Fibroblast of skin of left biceps (primary cell): ENCODE data around the gene KCTD5.
"Not testable (repeated sequence)": the region's sequence is repeated elsewhere in the genome, so short reads cannot be mapped to it uniquely, and the experiment has no call there.

Source experiments
- DNase-seq, 2 experiments: peaks; one replicate each; pipeline ENCODE4 v3.0.0-alpha.2; 2013; ENCODE audit warnings: low read depth in 2 of 2

Gene KCTD5

GRCh38 chr16:2673066-2673999 lies 9.0 kb upstream of the KCTD5 start:
- peak; percentile 82 to 86 for DNase-seq

DNA sequence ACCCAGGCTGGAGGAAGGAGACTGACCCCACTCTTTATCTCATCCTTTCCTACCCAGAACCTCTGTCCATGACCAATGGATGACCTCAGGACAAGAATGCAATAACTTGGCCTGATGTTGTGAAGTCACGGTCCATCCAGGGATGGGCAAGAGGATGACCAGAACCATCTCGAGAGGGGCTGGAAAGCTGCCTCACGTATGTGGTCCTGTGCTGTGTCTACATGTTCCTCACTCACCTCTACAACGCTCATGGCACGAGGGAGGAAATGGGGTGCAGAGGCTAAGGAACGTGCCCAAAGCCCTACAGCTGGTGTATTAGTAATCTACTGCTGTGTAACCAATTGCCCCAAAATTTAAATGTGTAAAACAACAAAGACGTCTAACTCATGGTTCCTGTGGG lies 7.3 kb upstream of the KCTD5 start:
- DNase-seq: no peak

DNA sequence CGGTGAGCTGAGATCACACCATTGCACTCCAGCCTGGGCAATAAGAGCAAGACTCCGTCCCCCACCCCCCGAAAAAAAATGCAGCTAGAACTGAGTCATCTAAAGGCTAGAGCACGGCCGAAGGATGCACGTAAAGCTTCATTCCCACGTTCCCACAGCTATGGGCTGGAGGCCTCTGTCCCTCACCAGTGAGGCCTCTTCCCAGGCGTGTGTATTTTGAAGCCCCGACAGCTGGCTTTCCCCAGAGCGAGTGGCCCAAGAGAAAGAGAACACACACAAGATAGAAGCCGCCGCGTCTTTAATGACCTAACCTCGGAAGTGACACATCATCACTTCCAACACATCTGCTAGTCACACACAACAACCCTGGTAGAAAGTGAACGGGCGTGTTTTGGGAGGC lies 6.6 kb upstream of the KCTD5 start:
- no peak for DNase-seq

DNA sequence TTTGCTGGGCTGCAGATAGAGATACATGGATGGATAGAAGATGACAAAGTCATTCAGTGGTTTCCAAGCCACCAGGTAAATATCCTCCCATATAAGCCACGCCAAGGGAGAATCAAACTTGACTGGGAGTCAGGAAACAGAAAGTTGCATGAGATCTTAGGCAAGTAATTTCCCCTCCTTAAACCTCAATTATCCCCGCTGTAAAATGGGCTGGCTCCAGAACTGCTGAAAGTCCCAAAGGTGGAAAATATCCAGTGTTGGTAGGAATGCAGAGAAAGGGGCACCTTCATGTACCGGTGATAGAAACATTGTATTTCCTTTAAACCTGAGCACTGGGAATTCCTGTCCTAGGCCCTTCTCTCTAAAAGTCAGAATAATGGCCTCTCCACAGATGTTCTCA lies 5.4 kb upstream of the KCTD5 start:
- not testable (repeated sequence) for DNase-seq

GRCh38 chr16:2678206-2678965 lies 3.9 kb upstream of the KCTD5 start:
- DNase-seq: not testable (repeated sequence)

GRCh38 chr16:2679902-2680301 lies 2.4 kb upstream of the KCTD5 start:
- DNase-seq: not testable (repeated sequence)

GRCh38 chr16:2680360-2680759 lies 2.0 kb upstream of the KCTD5 start:
- not testable (repeated sequence) for DNase-seq

DNA sequence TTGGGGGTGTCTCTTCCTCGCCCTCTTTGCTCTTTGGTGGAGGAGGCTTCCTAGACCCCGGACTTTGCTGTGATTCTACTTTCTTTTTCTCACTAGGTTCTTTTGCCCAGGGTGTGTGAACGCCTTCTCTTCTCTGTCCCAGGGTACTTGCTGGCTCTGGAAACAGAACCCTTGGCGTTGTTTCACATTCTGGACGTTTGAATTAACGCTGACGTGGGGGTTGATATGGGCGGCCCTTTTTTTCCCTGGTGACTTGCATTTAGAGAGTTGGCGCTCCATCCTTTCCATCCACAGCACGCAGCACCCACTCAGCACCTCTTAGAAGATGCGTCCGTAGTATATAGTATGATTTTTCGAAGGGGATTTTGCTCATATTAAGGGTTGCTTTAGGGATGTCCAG lies 718 bp downstream of the KCTD5 start:
- DNase-seq: not testable (repeated sequence)

GRCh38 chr16:2686075-2686474 lies 3.8 kb downstream of the KCTD5 start:
- not testable (repeated sequence) for DNase-seq

DNA sequence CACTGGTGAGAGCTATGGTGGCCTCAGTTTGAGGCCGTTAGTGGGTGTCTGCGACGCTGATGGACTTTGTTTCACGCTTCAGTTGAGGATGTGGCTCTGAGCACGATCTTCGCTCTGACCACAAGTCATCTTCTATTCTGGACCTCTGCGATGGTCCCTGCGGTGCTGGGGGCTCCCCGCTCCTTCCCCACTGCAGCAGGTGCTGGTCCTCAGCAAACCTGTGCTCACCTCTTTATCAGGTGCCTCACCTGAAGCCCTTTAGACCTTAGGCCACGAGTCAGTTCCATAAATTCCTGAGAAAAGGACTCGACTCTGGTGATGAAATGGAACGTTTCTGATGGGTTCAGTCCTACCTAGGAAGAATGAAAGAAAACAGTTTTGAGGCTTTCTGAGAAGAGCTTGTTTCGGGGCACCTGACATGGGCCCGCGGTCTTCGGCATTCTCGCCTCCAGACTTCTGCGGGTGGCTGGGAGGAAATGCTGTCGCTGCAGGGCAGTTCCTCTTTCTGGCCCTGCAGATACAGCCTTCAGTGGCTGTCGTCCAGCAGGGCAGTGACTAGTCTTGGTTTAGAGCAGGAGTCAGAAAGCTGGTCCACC lies 4.7 kb downstream of the KCTD5 start:
- no peak for DNase-seq

DNA sequence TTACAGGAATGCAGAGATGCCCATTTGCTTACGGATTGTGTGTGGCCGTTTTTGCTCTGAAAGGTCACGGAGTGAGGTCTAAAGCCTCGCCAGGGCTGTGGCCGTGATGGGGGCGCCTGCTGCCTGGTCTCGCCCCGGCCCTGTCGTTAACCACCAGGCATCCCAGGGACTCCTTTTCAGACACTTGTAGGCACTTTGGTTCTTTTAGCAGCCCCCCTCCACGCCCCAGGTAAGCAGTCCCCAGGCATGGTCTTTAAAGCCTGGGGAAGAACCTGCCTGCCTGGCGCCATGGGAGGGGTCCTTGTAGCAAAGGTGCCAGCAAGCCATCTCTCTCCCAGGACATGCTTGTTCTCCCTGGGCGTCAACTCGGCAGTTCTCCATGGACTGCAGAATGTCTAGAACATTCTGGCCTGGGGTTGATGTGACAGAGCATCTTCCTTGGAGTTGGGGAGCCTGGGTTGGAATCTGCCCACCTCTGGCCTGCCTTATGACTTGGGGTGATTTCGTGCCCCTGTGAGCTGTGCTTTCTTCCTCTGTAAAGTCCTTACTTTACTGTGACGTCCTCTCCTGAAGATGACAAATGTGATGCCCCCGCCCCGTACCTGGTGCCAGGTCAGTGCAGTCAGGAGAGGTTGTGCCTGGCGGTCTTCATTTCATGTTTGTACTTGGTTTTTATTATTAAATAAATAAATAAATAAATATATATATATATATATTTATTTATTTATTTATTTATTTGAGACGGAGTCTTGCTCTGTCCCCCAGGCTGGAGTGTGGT lies 5.4 kb downstream of the KCTD5 start:
- no peak for DNase-seq

GRCh38 chr16:2689422-2689821 lies 7.1 kb downstream of the KCTD5 start:
- DNase-seq: not testable (repeated sequence)

- DNase-seq: no peak
These were observed 7.9 kb downstream of the KCTD5 start for GRCh38 chr16:2689968-2690801.

GRCh38 chr16:2690852-2691251 lies 8.5 kb downstream of the KCTD5 start:
- no peak for DNase-seq

GRCh38 chr16:2691491-2692248 lies 9.3 kb downstream of the KCTD5 start:
- no peak for DNase-seq

DNA sequence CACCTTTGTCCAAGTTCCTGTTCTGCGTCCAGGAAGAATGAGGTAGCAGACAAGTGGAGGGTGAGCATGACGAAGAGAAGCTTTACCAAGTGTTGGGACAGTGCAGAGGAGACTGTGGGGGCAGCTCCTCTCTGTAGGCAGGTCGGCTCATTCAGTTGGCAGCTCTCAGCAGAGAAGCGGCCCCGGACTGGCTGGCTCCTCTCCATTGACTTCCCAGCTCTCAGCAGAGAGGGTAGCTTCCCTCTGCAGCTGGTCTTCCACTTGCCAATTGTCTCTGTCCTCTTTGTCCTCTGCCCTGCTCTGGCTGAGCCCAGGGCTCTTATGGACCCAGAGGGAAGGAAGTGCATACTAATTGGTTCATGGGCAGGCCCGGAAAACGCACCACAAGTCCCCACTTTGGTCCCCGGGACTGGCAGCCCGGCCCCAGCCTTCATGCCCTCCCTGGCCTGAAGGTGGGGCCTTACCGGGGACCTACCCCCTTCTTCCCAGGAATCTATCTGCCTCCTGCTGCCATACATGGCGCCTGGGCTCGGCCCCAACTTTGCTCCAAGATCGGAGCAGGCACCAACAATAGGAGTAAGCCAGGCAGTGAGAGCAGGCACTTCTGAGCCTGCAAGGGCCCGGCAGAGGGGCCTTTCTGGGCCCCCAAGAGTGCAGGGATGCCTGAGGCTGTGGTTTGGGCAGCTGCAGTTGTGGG lies 10.1 kb downstream of the KCTD5 start:
- no peak for DNase-seq

- DNase-seq: no peak
These were observed 10.8 kb downstream of the KCTD5 start for GRCh38 chr16:2692948-2693651.

- not testable (repeated sequence) for DNase-seq
These were observed 14.4 kb downstream of the KCTD5 start for GRCh38 chr16:2696601-2697250.
